ENCODE results near the gene CHN1. TPM values are rescaled to one million over a fixed set of nuclear protein-coding genes. Genes with fewer than 3 reads are reported as not detected.
A peak's percentile ranks its signal among the peaks of the same experiment; 100 is the strongest.

CHN1 gene
- total RNA-seq, 2 experiments from 2014 or later: 0.68 to 1.5 TPM

GRCh38 chr2:174856447-174856846 is 148.7 kb downstream of the CHN1 start:
- H3K27ac Mint-ChIP-seq: no peak overlapping the region
- no peaks in the 10 kb centered on the region for H3K27me3 Mint-ChIP-seq
- no peak for DNase-seq
- ChIA-PET CTCF (no interaction called here), POLR2A (no interaction called here)
- H3K36me3 Mint-ChIP-seq (ENCODE audit: low read depth): no peaks in the 10 kb centered on the region
- H3K9me3 Mint-ChIP-seq: no peaks in the 10 kb centered on the region
- no peak overlapping the region for H3K4me3 Mint-ChIP-seq
- no peaks in the 10 kb centered on the region for H3K4me1 Mint-ChIP-seq

DNA sequence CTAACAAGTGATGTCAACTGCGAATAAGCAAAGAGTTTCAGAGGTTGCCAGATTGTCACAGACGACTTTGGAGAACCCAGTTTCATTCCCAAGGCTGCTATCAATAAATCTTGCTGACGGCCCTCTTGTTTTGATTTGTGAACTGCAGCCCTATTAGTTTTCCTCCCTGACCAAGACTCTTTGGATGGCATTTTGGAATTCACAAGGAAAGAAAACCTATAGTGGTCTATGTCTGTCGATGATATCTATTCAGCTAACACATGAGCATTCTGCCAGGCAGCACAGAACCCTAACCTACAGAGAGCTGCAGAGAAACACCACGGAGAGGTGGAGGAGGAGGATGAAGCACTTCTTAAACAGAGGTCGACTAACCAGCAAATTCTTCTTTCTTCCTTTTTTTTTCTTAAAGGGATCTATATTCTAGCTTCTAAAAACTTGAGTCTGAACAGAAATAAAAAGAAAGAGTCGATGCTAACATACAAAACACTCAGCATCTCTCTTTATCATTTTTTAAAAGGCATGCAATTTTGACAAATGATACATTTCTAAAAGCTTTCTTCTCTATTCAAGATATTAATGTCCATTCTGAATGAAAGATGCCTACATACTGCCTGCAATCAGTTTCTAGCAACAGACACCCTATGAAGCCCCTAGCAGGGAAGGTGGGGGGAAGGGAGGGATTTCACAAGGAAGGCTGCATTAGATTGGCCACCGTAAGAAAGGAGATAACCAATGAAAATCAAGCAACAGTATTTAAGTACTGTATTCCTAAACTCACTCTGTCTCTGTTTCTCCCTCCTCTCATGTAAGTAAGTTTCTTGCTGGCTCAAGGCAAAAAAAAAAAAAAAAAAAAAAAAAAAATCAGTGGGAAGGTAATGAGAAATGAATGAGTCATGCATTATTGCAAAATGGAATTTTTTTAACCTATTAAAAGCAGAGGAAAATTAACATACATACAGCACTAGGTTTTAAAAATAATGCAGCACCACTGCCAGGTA is 157.9 kb downstream of the CHN1 start:
- DNase-seq: no peak
- POLR2A ChIA-PET: no interaction called here
- H3K9me3 Mint-ChIP-seq: no peaks in the 10 kb centered on the region
- H3K27me3 Mint-ChIP-seq: no peaks in the 10 kb centered on the region
- H3K27ac Mint-ChIP-seq: no peak overlapping the region
- H3K36me3 Mint-ChIP-seq (ENCODE audit: low read depth): no peaks in the 10 kb centered on the region
- no peak overlapping the region for H3K4me3 Mint-ChIP-seq
- H3K4me1 Mint-ChIP-seq: peaks cover 3% of the 10 kb centered on the region
- CTCF ChIA-PET: interaction anchor here (1.3 kb wide), 1 partner anchor 150 kb away, joined by 3 read pairs; no protein-coding TSS in a partner anchor

- no peaks in the 10 kb centered on the region for H3K36me3 Mint-ChIP-seq (ENCODE audit: low read depth)
- H3K9me3 Mint-ChIP-seq: no peaks in the 10 kb centered on the region
- DNase-seq: no peak
- POLR2A ChIA-PET: no interaction called here
- peaks cover 3% of the 10 kb centered on the region for H3K4me1 Mint-ChIP-seq
- no peaks in the 10 kb centered on the region for H3K27me3 Mint-ChIP-seq
- CTCF ChIA-PET: interaction anchor here (1.3 kb wide), 1 partner anchor 149 kb away, joined by 3 read pairs; no protein-coding TSS in a partner anchor
- H3K27ac Mint-ChIP-seq: no peak overlapping the region
- H3K4me3 Mint-ChIP-seq: no peak overlapping the region
Measured at GRCh38 chr2:174846218-174846617, 159.0 kb downstream of the CHN1 start.

GRCh38 chr2:174844295-174844708 is 160.9 kb downstream of the CHN1 start:
- CTCF ChIA-PET: no interaction called here
- H3K9me3 Mint-ChIP-seq: no peaks in the 10 kb centered on the region
- H3K27ac Mint-ChIP-seq: no peak overlapping the region
- H3K27me3 Mint-ChIP-seq: no peaks in the 10 kb centered on the region
- peaks cover 3% of the 10 kb centered on the region for H3K4me1 Mint-ChIP-seq
- DNase-seq: no peak
- POLR2A ChIA-PET: no interaction called here
- no peak overlapping the region for H3K4me3 Mint-ChIP-seq
- no peaks in the 10 kb centered on the region for H3K36me3 Mint-ChIP-seq (ENCODE audit: low read depth)

DNA sequence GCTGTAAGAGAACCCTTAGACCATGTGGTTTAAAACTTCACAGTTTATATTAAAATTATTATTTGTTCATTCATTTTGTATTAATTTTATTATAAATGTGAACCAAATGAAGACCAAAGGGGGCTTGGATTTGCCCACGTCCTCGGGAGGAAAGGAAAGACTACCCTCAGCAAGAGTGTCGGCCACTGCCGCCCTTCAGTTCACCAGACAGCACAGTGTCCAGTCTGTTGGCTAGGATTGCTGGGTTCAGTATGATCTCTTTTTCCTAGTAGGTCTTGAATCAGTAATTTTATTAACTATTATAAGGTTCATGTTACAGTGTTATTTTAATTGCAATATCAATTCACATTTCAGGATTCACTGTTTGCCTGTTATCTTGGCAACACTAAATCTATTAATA is 162.7 kb downstream of the CHN1 start:
- no peak overlapping the region for H3K27ac Mint-ChIP-seq
- no peak for DNase-seq
- POLR2A ChIA-PET: no interaction called here
- CTCF ChIA-PET: no interaction called here
- H3K27me3 Mint-ChIP-seq: no peaks in the 10 kb centered on the region
- no peak overlapping the region for H3K4me3 Mint-ChIP-seq
- H3K4me1 Mint-ChIP-seq: peaks cover 3% of the 10 kb centered on the region
- no peaks in the 10 kb centered on the region for H3K9me3 Mint-ChIP-seq
- no peaks in the 10 kb centered on the region for H3K36me3 Mint-ChIP-seq (ENCODE audit: low read depth)

GRCh38 chr2:174841936-174842335 is 163.2 kb downstream of the CHN1 start:
- H3K4me1 Mint-ChIP-seq: peaks cover under 1% of the 10 kb centered on the region
- POLR2A ChIA-PET: no interaction called here
- H3K27me3 Mint-ChIP-seq: no peaks in the 10 kb centered on the region
- H3K9me3 Mint-ChIP-seq: no peaks in the 10 kb centered on the region
- CTCF ChIA-PET: no interaction called here
- H3K36me3 Mint-ChIP-seq (ENCODE audit: low read depth): no peaks in the 10 kb centered on the region
- no peak for DNase-seq
- H3K27ac Mint-ChIP-seq: no peak overlapping the region
- no peak overlapping the region for H3K4me3 Mint-ChIP-seq

DNA sequence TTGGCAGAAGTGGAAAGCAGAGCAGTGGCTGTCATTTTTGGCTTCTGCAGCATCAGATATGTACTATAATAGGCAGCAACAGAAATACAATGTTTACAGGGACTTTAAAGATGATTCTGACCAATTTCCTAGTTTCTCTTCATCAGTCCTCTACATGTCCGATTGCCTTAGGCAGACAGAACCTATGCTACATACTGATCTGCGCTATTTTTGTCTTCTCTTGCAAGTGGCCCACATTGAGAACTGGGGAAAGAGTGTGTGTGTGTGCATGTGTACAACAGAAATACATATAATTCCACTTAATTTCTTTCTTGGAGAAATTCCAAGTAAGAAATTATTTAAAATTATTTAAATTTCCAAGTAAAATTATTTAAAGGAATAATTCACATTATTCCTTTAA is 163.8 kb downstream of the CHN1 start:
- ChIA-PET CTCF (no interaction called here), POLR2A (no interaction called here)
- peaks cover under 1% of the 10 kb centered on the region for H3K4me1 Mint-ChIP-seq
- H3K9me3 Mint-ChIP-seq: no peaks in the 10 kb centered on the region
- H3K36me3 Mint-ChIP-seq (ENCODE audit: low read depth): no peaks in the 10 kb centered on the region
- DNase-seq: no peak
- H3K4me3 Mint-ChIP-seq: no peak overlapping the region
- H3K27ac Mint-ChIP-seq: no peak overlapping the region
- no peaks in the 10 kb centered on the region for H3K27me3 Mint-ChIP-seq

- H3K4me1 Mint-ChIP-seq: peaks cover 8% of the 10 kb centered on the region
- no peaks in the 10 kb centered on the region for H3K9me3 Mint-ChIP-seq
- no peak overlapping the region for H3K4me3 Mint-ChIP-seq
- POLR2A ChIA-PET: no interaction called here
- no peaks in the 10 kb centered on the region for H3K27me3 Mint-ChIP-seq
- no peak overlapping the region for H3K27ac Mint-ChIP-seq
- CTCF ChIA-PET: no interaction called here
- no peak for DNase-seq
- H3K36me3 Mint-ChIP-seq (ENCODE audit: low read depth): no peaks in the 10 kb centered on the region
Measured at GRCh38 chr2:174840436-174840835, 164.7 kb downstream of the CHN1 start.

DNA sequence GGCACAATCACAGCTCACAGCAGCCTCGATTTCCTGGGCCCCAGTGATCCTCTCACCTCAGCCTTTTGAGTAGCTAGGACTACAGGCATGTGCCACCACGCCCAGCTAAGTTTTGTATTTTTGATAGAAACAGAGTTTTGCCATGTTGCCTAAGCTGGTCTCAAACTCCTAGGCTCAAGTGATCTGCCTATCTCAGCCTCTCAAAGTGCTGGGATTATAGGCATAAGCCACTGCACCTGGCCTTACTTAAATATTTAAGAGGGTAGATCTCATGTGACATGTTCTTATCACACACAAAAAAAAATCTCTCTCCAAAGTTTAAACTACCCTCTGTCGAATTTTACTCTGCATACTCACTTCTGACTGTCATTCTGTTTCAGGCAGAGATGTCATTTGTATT is 165.5 kb downstream of the CHN1 start:
- POLR2A ChIA-PET: no interaction called here
- CTCF ChIA-PET: interaction anchor here (1.0 kb wide), 1 partner anchor 258 kb away, joined by 4 read pairs; no protein-coding TSS in a partner anchor
- H3K27me3 Mint-ChIP-seq: no peaks in the 10 kb centered on the region
- no peaks in the 10 kb centered on the region for H3K9me3 Mint-ChIP-seq
- no peak overlapping the region for H3K4me3 Mint-ChIP-seq
- no peak overlapping the region for H3K27ac Mint-ChIP-seq
- H3K36me3 Mint-ChIP-seq (ENCODE audit: low read depth): no peaks in the 10 kb centered on the region
- peaks cover 11% of the 10 kb centered on the region for H3K4me1 Mint-ChIP-seq
- DNase-seq: no peak

- no peak overlapping the region for H3K4me3 Mint-ChIP-seq
- H3K36me3 Mint-ChIP-seq (ENCODE audit: low read depth): peaks cover 6% of the 10 kb centered on the region
- DNase-seq: no peak
- POLR2A ChIA-PET: no interaction called here
- CTCF ChIA-PET: no interaction called here
- peaks cover 5% of the 10 kb centered on the region for H3K9me3 Mint-ChIP-seq
- no peak overlapping the region for H3K27ac Mint-ChIP-seq
- peaks cover 22% of the 10 kb centered on the region for H3K4me1 Mint-ChIP-seq
- H3K27me3 Mint-ChIP-seq: no peaks in the 10 kb centered on the region
Measured at GRCh38 chr2:174836995-174837390, 168.2 kb downstream of the CHN1 start.

DNA sequence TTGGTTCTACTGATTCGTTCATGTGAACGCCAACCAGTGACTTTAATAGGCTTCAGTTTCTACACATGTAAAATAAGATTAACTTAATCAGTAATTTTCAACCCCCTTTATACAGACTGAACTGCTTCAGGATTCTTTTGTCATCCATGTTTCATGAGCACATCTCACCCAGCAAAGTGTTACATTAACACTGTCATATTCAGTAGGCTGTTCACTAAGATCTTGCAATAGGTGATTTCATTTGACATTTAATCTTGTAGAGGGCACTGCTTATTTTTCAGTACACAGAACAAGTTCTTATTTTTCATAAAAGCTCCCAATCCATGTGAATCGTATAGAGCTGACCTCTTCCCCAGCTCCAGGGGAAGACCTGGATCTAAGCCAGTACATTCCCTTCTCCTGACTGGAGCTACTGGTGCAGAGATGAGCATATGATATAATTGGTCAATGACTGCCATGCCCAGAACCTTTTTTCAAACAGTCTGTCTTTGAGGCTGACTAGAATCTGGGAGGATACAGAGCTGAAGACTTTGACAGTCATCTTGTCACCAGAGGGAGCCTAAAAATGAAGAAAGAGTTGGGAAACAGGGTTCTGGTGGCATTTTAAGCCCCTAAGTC is 168.7 kb downstream of the CHN1 start:
- peaks cover 6% of the 10 kb centered on the region for H3K36me3 Mint-ChIP-seq (ENCODE audit: low read depth)
- no peak overlapping the region for H3K4me3 Mint-ChIP-seq
- H3K27ac Mint-ChIP-seq: no peak overlapping the region
- H3K9me3 Mint-ChIP-seq: peaks cover 5% of the 10 kb centered on the region
- peaks cover 24% of the 10 kb centered on the region for H3K4me1 Mint-ChIP-seq
- CTCF ChIA-PET: no interaction called here
- no peaks in the 10 kb centered on the region for H3K27me3 Mint-ChIP-seq
- DNase-seq: no peak
- POLR2A ChIA-PET: no interaction called here

- no peak overlapping the region for H3K27ac Mint-ChIP-seq
- POLR2A ChIA-PET: no interaction called here
Measured at GRCh38 chr2:174835797-174836255, 169.4 kb downstream of the CHN1 start.

GRCh38 chr2:174833737-174834136 is 171.4 kb downstream of the CHN1 start:
- peak; percentile 26 for DNase-seq
- Mint-ChIP-seq H3K27me3 (no peaks in the 10 kb centered on the region), H3K4me3 (no peak overlapping the region), H3K36me3 (ENCODE audit: low read depth) (peaks cover 6% of the 10 kb centered on the region), H3K9me3 (peaks cover 5% of the 10 kb centered on the region), H3K4me1 (peaks cover 24% of the 10 kb centered on the region), H3K27ac (no peak overlapping the region)
- ChIA-PET CTCF (no interaction called here), POLR2A (no interaction called here)

More at GRCh38 chr2:174835797-174836255, 169.4 kb downstream of the CHN1 start:
- H3K4me1 Mint-ChIP-seq: peaks cover 24% of the 10 kb centered on the region
- no peak for DNase-seq
- CTCF ChIA-PET: interaction anchor here (0.7 kb wide), 1 partner anchor 663 kb away, joined by 3 read pairs; no protein-coding TSS in a partner anchor
- peaks cover 5% of the 10 kb centered on the region for H3K9me3 Mint-ChIP-seq
- peaks cover 6% of the 10 kb centered on the region for H3K36me3 Mint-ChIP-seq (ENCODE audit: low read depth)
- no peak overlapping the region for H3K4me3 Mint-ChIP-seq
- H3K27me3 Mint-ChIP-seq: no peaks in the 10 kb centered on the region

All from activated CD4-positive, alpha-beta memory T cell treated with anti-CD3 and anti-CD28 coated beads, Interleukin-2, amount 10 ng/mL, durations not matched to agents 7 days and 5 days (primary cell).